Muscle layer of colon (tissue), 2 donors: Measurements from ENCODE around the gene LRMDA.

Source experiments
- H3K27ac ChIP-seq: one replicate; pipeline ENCODE4 v1.7.0; 2013; ENCODE audit warnings: low read depth, mild to moderate bottlenecking, low read length, moderate library complexity
- H3K27me3 ChIP-seq, 2 donors: one replicate each; pipeline ENCODE4 v1.7.0; 2013; ENCODE audit warnings: low read length in 2 of 2, mild to moderate bottlenecking in 2 of 2; ENCODE audit not compliant: insufficient read depth in 2 of 2, control insufficient read depth in 1 of 2
- H3K36me3 ChIP-seq: one replicate; pipeline ENCODE4 v1.7.0; 2013; ENCODE audit warnings: mild to moderate bottlenecking, low read length; ENCODE audit not compliant: insufficient read depth
- H3K4me1 ChIP-seq: one replicate; pipeline ENCODE4 v1.7.0; 2013; ENCODE audit warnings: mild to moderate bottlenecking, low read length; ENCODE audit not compliant: insufficient read depth
- H3K4me3 ChIP-seq, 2 donors: one replicate each; pipeline ENCODE4 v1.7.0; 2013; ENCODE audit warnings: low read length in 2 of 2, low read depth in 1 of 2, mild to moderate bottlenecking in 1 of 2, moderate library complexity in 1 of 2
- H3K9ac ChIP-seq: one replicate; pipeline ENCODE4 v1.7.0; 2013; ENCODE audit warnings: low read length
- H3K9me3 ChIP-seq: one replicate; pipeline ENCODE4 v1.7.0; 2013; ENCODE audit warnings: mild to moderate bottlenecking, low read length
- donor health status: abdominal sarcoma.
- donor health status: Adenocarcinoma of cecum.

Gene LRMDA

DNA sequence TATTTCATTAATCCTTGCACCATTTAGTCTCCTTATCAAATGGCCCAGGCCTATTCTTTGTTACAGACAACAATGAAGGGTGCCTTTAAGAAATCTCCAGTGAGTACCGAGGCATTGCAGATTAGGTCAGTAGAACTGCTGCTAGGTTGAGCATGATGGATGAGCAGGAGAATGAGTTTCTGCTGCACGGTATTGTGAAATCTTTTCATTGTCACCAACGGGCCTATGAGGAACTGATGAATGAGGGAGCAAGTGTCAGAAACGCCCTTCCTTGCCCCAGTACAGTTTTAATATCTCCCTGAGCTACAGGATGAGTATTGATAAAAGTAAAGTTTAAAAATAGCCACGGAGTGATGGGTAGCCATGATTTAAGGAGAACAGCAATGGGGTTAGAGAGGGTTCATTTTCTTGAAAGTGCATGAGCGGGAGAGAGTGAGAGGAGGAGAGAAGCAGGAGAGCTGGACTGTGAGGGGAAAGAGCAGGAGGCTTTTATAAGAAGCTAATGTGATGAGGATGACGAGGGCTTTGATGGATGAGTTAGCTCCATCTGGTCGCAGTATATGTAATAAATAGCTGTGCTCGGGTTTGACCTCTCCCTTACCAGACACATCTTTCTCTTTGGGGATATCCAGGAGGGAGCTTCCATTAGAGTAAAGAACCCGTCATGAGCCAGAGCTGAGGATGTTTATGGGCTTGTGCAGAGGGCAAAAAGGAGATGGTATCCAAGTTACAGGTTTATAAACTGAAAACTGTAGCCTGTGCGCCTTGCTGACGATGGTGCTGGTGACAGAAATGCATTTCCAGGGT, 526.1 kb downstream of the LRMDA start:
- no peak overlapping the region for H3K4me3 ChIP-seq
- no peaks in the 10 kb centered on the region for H3K36me3 ChIP-seq

DNA sequence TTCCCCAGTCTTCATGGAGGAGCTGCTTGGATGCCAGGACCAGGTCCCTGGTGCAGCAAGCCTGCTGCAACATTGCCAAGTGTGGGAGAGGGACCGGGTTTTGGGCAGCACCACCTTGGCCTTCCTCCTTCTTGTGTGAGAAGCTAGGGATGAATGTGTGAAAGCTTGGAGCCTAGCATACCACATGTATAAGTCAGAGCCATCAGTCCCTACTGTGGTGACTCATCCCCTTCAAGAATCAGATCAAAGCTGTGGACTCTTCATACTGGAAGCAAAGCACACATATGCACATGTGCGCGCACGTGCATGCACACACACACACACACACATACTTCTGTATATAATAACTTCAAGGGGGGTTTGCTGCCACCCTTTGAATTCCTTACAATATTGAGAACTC, 527.8 kb downstream of the LRMDA start:
- Histone ChIP-seq H3K9ac (no peak overlapping the region), H3K4me1 (no peaks in the 10 kb centered on the region), H3K4me3 (no peak overlapping the region), H3K27me3 (no peaks in the 10 kb centered on the region), H3K27ac (no peak overlapping the region), H3K36me3 (no peaks in the 10 kb centered on the region), H3K9me3 (no peaks in the 10 kb centered on the region)

More for the DNA sequence above, 526.1 kb downstream of the LRMDA start:
- no peaks in the 10 kb centered on the region for H3K9me3 ChIP-seq
- no peak overlapping the region for H3K9ac ChIP-seq
- H3K27ac ChIP-seq: no peak overlapping the region
- H3K4me1 ChIP-seq: no peaks in the 10 kb centered on the region
- H3K27me3 ChIP-seq: no peaks in the 10 kb centered on the region

DNA sequence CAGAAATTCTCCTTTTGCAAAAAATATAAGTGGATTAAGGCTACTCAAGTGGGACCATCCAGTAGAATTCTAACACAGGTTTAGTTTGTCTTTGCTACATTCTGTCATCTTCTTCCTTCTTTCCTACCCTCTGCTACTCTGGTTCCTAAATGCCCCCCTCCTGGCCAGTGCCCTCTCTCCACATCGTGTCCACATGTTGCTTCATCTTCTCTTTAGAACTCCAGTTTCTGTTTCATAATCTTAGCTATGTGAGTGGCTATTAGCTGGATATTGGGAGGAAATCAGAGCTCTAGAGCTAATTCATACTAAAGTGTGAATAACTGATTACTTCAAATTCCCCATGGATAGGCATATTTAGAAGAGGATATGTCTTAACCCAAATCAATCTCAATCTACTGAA, 528.5 kb downstream of the LRMDA start:
- no peaks in the 10 kb centered on the region for H3K27me3 ChIP-seq
- no peak overlapping the region for H3K4me3 ChIP-seq
- H3K27ac ChIP-seq: no peak overlapping the region
- H3K9me3 ChIP-seq: no peaks in the 10 kb centered on the region
- no peaks in the 10 kb centered on the region for H3K4me1 ChIP-seq
- no peaks in the 10 kb centered on the region for H3K36me3 ChIP-seq
- H3K9ac ChIP-seq: no peak overlapping the region

DNA sequence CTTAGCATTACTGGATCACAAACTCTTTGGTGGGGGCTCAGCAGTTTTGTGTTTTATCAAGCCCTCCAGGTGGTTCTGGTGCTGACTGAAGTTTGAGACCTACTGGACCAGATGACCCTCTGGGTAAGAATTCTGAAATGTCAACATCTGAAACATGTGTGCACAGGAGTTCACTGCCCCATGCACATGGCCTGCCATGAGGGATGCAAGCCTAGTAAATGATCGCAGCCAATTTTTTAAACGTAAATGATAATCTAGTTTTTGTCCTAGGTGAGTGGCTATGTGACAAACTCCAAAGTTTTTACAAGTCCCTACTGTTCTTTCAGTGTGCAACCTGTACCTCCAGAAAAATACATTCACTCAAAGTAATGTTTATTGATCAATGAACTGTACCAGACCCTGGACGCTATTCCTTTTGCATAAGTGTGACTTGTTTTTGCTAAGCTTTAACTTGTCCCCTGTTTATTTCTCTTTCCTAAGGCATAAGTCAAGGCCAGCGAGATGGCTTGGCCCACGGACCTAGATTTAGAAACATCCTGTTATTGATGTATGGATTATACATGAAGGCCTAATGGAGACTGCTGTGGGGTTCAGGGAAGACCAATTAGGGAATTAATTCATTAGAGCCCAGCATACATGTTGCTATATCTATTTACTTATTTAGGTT, 531.1 kb downstream of the LRMDA start:
- no peaks in the 10 kb centered on the region for H3K4me1 ChIP-seq
- H3K9me3 ChIP-seq: no peaks in the 10 kb centered on the region
- H3K36me3 ChIP-seq: no peaks in the 10 kb centered on the region
- H3K9ac ChIP-seq: no peak overlapping the region
- H3K27me3 ChIP-seq: no peaks in the 10 kb centered on the region
- H3K27ac ChIP-seq: no peak overlapping the region
- H3K4me3 ChIP-seq: no peak overlapping the region

DNA sequence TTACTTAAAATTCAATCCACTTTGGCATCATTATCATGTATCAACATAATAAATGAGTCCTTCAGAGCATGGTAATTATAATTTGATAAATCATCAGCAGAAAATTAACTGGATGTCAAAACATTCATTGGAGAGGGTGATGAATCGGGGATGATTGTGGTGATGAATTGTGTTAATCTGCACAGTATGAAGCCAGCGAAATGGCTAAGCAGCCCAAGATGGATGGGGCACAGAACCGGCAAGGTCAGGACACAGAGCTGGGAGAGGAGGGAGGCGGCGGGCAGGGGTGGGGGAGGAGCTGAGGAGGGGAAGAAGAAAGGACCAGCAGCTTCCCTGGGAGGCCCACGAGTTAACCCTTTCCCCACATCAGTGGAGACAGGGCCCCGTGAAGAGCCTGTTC, 536.1 kb downstream of the LRMDA start:
- no peak overlapping the region for H3K27ac ChIP-seq
- peaks cover 10% of the 10 kb centered on the region for H3K4me1 ChIP-seq
- H3K36me3 ChIP-seq: no peaks in the 10 kb centered on the region
- H3K4me3 ChIP-seq: no peak overlapping the region
- no peaks in the 10 kb centered on the region for H3K27me3 ChIP-seq
- H3K9ac ChIP-seq: no peak overlapping the region
- H3K9me3 ChIP-seq: no peaks in the 10 kb centered on the region

DNA sequence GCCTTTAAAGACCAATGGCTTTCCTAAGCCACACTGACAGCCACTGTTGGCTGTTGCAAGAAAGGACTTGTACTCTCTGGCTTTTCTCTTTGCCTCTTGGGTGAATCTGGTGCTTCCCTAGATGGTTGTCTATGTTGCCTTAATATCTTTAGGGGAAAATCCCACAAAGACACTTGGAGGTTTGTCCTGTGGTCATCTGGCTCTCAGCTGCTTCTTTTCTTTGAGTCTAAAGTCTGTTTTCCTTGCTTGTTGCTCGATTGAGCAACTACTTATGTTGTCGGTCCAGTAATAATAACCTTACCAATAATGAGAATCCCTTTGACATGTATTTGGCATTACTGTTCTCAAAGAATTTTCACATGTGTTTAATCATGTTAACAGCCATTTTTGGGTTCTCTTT, 537.6 kb downstream of the LRMDA start:
- no peak overlapping the region for H3K4me3 ChIP-seq
- H3K27ac ChIP-seq: no peak overlapping the region
- H3K36me3 ChIP-seq: no peaks in the 10 kb centered on the region
- H3K9me3 ChIP-seq: no peaks in the 10 kb centered on the region
- H3K9ac ChIP-seq: no peak overlapping the region
- H3K4me1 ChIP-seq: peaks cover 14% of the 10 kb centered on the region
- no peaks in the 10 kb centered on the region for H3K27me3 ChIP-seq

DNA sequence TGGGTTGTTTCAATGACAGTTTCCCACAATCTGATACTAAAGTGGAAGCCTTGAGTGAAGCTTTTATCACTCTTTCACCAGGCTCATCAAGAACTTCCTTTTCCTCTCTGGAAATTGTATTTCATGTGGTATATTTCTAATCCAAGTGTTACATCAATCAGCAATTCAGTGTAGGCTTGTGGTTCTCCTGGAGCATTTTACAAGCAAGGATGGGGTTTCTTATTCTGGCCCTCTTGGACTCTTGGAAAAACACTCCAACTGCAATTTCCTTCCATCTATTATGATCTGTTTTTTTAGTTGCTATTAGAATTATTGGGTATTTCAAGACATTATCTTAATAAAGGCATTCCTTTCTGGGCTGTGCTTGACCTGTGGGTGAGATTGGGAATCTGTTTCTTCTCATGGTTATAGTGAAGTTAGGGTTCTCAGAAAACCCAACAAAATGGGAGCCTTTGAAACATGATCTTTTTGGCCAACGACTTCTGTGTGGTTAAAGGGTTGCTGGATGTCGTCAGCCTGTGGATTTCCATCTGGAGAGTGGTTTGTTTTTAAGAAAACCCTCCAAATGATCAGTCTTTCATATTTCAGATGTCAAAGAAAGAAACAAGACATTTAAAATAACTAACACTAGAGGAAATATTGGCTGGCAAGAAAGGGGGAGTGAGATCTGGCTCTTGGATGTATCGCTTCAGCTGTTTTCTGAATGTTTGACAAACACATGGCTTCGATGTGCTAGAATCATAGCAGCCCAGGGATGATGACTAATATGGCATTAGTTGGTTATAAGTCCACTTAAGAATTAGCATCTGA, 540.2 kb downstream of the LRMDA start:
- no peaks in the 10 kb centered on the region for H3K9me3 ChIP-seq
- H3K4me3 ChIP-seq: no peak overlapping the region
- no peak overlapping the region for H3K27ac ChIP-seq
- no peak overlapping the region for H3K9ac ChIP-seq
- H3K4me1 ChIP-seq: peaks cover 14% of the 10 kb centered on the region
- no peaks in the 10 kb centered on the region for H3K36me3 ChIP-seq
- no peaks in the 10 kb centered on the region for H3K27me3 ChIP-seq

DNA sequence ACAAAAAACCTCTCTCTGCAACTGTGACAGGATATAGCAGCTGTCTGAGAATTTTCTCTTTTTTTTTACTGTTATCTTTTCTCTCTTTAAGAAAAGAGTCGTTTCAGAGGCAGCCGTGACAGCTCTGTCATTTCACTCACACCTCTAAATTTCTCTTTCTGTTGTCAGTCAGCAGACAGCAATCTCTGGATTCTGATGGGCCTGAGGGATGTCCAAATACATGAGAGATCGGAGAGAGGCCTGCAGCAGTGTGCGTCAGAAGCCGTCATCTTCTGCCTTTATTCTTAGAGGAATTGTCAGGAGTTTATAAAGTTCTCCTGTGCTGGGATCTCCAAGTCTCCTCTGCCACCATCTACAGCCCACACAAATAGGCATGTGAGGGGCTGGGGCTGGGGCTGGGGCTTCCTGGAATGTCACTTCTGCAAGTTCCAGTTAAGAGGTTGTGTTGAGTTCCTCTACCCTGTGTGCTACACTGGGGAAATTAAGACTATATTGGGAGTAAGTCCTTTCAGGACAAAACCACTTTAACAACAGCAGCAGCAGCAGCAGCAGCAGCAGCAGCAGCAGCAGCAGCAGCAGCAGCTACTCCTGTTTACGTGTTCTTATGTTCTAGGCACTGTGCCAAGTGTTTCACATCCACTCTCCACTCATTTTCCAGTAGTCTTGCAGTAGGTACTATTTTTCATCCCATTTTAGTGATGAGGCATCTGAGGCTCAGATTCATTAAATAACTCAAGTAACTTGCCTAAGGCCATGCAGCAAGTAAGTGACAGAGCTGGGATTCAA, 541.3 kb downstream of the LRMDA start:
- Histone ChIP-seq H3K27me3 (no peaks in the 10 kb centered on the region), H3K27ac (no peak overlapping the region), H3K4me1 (peaks cover 14% of the 10 kb centered on the region), H3K9ac (no peak overlapping the region), H3K36me3 (no peaks in the 10 kb centered on the region), H3K4me3 (no peak overlapping the region), H3K9me3 (no peaks in the 10 kb centered on the region)

DNA sequence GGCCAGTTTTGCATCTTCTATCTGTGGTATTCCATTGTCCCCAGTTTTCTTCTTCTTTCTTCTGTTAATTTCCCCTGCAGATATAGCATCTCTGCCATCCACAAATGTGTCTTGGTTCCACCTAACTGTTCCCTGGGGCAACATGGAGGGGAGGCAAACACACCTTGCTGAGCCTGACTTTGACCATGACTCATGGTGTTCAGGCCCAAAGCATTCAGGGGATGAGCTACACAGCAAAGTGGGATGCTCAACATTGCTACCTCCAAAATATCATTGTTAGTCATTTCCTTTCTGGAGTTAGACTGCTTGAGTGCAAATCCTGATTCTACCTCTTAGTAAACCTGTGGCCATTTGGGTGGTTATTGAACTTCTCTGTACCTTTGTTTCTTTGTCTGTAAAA, 542.7 kb downstream of the LRMDA start:
- H3K27me3 ChIP-seq: no peaks in the 10 kb centered on the region
- H3K4me3 ChIP-seq: no peak overlapping the region
- no peak overlapping the region for H3K9ac ChIP-seq
- no peaks in the 10 kb centered on the region for H3K36me3 ChIP-seq
- no peak overlapping the region for H3K27ac ChIP-seq
- H3K4me1 ChIP-seq: peaks cover 14% of the 10 kb centered on the region
- no peaks in the 10 kb centered on the region for H3K9me3 ChIP-seq

DNA sequence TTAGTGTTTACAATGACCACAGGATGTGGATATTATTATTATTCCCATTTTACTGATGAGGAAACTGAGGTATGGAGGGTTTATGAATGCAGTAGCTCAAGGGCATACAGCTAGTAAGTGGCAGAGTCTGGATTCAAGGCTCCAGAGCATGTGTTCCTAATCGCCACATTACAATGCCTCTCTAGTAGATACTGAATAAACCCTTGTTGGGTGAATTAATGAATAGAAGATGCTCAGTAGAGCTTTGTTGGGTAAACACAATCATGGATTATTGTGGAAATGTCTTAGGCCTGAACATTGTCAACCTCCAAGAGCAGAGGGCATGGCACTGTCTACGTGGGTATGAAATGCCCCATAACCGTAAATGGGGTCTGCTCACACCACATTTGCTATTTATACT, 545.3 kb downstream of the LRMDA start:
- no peaks in the 10 kb centered on the region for H3K9me3 ChIP-seq
- no peak overlapping the region for H3K27ac ChIP-seq
- no peaks in the 10 kb centered on the region for H3K27me3 ChIP-seq

DNA sequence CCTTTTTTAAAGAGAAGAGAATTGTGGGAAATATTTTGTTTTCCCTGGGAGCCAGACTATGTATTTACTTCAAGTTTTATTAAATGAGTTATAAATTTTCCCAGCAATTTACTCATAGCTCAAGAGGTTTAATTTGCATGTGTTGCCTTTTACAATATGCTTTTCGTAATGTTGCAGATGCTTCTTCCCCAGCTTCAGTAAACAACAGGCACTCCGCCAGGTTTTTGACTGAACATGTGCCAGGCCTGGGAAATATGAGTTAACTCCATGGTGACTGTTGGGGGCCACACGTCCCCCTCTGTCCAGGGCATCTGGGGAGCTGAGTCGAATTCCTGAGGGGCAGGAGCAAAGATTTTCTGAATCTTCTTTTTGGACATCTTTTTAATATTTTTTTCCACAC, 545.7 kb downstream of the LRMDA start:
- H3K4me3 ChIP-seq: no peak overlapping the region
- no peaks in the 10 kb centered on the region for H3K27me3 ChIP-seq
- no peaks in the 10 kb centered on the region for H3K36me3 ChIP-seq
- peaks cover 4% of the 10 kb centered on the region for H3K4me1 ChIP-seq
- H3K9me3 ChIP-seq: no peaks in the 10 kb centered on the region
- H3K9ac ChIP-seq: no peak overlapping the region
- no peak overlapping the region for H3K27ac ChIP-seq

More for the DNA sequence above, 545.3 kb downstream of the LRMDA start:
- no peak overlapping the region for H3K9ac ChIP-seq
- H3K36me3 ChIP-seq: no peaks in the 10 kb centered on the region
- peaks cover 7% of the 10 kb centered on the region for H3K4me1 ChIP-seq
- no peak overlapping the region for H3K4me3 ChIP-seq
